GM21529 (cell line): ENCODE data around the gene SAP30L.

Experiments
- ATAC-seq: cut with Tn5 transposase; IDR thresholded peaks from one replicate; pipeline ENCODE4 v1.9.1; 2021; ENCODE audit not compliant: unreplicated experiment

The SAP30L gene

DNA sequence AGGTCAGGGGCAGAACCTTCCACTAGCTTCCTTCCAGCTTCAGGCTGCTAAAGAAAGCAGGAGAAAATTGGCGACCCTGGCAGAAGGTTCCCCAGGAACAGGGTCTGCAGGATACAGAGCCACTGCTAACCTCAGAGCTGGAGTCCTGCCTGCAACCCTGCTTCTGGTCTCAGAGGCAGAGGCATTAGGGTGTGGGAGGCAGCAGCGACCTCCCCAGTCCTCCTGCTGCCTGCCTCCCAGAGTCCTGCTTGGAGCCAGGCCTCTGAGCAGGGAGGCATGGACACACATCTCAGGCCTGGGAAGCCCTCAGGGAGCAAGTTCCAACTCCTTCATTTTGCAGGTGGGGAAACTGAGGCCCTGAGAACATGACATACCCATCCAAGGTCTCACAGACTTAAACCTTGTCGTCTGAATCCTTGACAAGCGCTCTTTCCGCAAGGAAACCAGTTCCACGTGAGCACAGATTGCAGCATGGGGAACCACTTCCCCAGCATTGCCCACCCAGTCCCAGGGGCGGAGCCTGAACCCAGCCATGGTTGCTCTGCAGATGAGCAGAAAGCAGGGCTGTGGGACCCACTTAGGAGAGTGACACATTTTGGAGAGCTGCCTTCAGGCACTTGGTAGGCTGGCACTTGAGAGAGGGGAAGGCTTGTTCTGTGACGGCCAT lies 60.4 kb downstream of the SAP30L start:
- no peak for ATAC-seq

DNA sequence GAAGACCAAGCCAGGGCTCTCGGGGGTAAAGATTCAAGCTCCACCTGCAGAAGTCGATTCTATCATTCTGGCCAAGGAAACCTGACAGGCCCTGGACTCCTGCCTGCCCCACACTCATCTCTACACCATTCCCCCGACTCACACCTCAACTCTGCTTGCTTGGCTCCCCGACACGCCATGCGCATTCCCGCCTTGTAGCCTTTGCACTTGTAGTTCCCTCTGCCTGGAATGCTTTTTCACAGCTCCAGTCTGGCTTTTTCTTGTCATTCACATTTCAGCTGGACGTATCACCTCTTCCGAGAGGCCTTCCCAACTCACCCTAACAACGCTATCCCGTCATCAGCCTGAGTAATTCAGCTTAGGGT lies 60.9 kb downstream of the SAP30L start:
- no peak for ATAC-seq

DNA sequence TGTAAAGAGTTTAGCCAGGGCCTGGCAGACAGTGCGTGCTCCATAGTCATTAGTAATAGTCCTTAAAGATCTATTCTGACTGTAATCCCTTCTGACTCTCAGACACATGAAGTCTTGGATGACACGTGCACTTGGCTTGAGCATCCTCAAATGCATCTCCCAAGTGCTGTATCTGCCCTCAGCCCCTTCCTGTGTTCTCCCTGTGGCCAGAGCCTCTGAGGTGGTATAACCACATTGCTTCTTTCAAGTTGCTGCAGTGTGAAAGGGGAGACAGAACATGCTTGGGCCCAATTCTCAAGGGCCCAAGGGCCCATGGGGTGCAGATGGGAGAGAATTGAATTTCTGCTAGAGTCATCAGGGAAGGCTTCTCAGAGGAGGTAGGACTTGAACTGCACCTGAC lies 62.3 kb downstream of the SAP30L start:
- no peak for ATAC-seq

DNA sequence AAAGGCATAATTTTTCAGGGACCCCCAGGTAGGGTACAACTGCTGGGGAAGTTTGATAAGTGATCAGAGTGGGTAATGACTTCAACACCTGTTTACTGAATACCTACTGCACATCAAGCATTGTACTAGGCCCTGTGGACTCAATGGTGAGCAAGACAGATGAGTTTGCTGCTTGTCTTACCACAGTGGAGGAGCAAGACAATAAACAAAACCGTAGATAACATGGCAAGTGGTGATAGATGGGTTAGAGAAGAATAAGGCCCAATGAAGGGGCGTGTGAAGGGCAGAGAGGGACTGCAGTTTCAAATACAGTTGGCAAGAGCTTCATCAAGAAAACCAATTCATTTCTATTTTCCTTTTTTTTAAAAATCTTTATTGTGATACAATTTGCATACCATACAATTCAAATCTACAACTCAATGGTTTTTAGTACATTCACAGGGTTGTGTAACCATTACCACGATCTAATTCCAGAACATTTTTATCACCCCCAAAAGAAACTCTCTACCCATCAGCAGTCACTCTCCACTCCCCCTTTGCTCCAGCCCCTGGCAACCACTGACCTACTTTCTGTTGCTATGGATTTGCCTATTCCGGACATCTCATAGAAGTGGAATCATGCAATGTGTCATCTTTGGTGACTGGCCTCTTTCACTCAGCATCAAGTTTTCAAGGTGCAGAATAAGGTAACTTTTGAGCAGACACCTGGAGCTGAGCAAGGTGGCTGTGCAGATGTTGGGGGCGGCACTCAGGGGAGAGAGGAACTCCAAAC lies 64.2 kb downstream of the SAP30L start:
- no peak for ATAC-seq
